Measurements from ENCODE around the gene CHCHD3.
"Not testable (repeated sequence)": the region's sequence is repeated elsewhere in the genome, so short reads cannot be mapped to it uniquely, and the experiment has no call there.

CHCHD3 gene

DNA sequence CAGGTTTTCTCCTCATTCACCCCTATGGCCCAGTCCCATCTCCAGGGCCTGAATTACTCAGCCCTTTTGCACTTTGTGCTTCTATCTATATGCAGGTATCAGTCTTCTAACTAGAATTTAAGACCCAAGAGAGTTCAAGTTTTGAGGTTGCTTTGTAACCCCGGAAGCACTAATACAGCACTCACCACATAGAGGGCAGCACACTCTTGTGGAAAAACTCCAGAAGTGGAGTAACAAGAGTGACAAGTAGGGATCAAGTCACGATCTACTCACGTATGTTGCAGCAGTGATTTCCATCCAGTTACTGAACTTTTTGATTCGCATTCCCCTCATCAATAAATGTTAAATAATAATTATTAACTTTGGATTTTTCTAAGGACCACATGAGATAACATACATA lies 151.0 kb downstream of the CHCHD3 start:
- H3K9me3 ChIP-seq (ENCODE audit: control insufficient read depth in 2 of 2, low read length in 2 of 2): peaks cover 0 to 2% of the 10 kb centered on the region in 2 donors
- H3K9ac ChIP-seq (ENCODE audit: low read depth in 1 of 2, low read length in 2 of 2): no peak overlapping the region
- no peak overlapping the region for H3K4me3 ChIP-seq (ENCODE audit: low read length in 2 of 2)
- H3K27ac ChIP-seq (ENCODE audit: low read depth in 2 of 2, low read length in 2 of 2): no peak overlapping the region
- H3K36me3 ChIP-seq (ENCODE audit: control insufficient read depth in 2 of 2, insufficient read depth in 2 of 2, low read length in 2 of 2): peaks cover 0 to 4% of the 10 kb centered on the region in 2 donors
- H3K4me1 ChIP-seq (ENCODE audit: control insufficient read depth in 2 of 2, insufficient read depth in 2 of 2, low read length in 2 of 2): no peaks in the 10 kb centered on the region
- no peaks in the 10 kb centered on the region for H3K27me3 ChIP-seq (ENCODE audit: control insufficient read depth in 2 of 2, insufficient read depth in 2 of 2, low read length in 2 of 2)

GRCh38 chr7:132929944-132930343 lies 151.9 kb downstream of the CHCHD3 start:
- H3K36me3 ChIP-seq (ENCODE audit: control insufficient read depth in 2 of 2, insufficient read depth in 2 of 2, low read length in 2 of 2): not testable (repeated sequence)

GRCh38 chr7:132919771-132920170 lies 162.1 kb downstream of the CHCHD3 start:
- H3K4me1 ChIP-seq (ENCODE audit: control insufficient read depth in 2 of 2, insufficient read depth in 2 of 2, low read length in 2 of 2): no peaks in the 10 kb centered on the region
- no peak overlapping the region for H3K4me3 ChIP-seq (ENCODE audit: low read length in 2 of 2)
- H3K27me3 ChIP-seq (ENCODE audit: control insufficient read depth in 2 of 2, insufficient read depth in 2 of 2, low read length in 2 of 2): no peaks in the 10 kb centered on the region
- no peak overlapping the region for H3K9ac ChIP-seq (ENCODE audit: low read depth in 1 of 2, low read length in 2 of 2)
- H3K27ac ChIP-seq (ENCODE audit: low read depth in 2 of 2, low read length in 2 of 2): no peak overlapping the region
- no peaks in the 10 kb centered on the region for H3K36me3 ChIP-seq (ENCODE audit: control insufficient read depth in 2 of 2, insufficient read depth in 2 of 2, low read length in 2 of 2)
- no peaks in the 10 kb centered on the region for H3K9me3 ChIP-seq (ENCODE audit: control insufficient read depth in 2 of 2, low read length in 2 of 2)

More at GRCh38 chr7:132929944-132930343, 151.9 kb downstream of the CHCHD3 start:
- H3K27ac ChIP-seq (ENCODE audit: low read depth in 2 of 2, low read length in 2 of 2); H3K9me3 ChIP-seq (ENCODE audit: control insufficient read depth in 2 of 2, low read length in 2 of 2); H3K9ac ChIP-seq (ENCODE audit: low read depth in 1 of 2, low read length in 2 of 2); H3K4me1 ChIP-seq (ENCODE audit: control insufficient read depth in 2 of 2, insufficient read depth in 2 of 2, low read length in 2 of 2); H3K27me3 ChIP-seq (ENCODE audit: control insufficient read depth in 2 of 2, insufficient read depth in 2 of 2, low read length in 2 of 2); H3K4me3 ChIP-seq (ENCODE audit: low read length in 2 of 2): not testable (repeated sequence)

DNA sequence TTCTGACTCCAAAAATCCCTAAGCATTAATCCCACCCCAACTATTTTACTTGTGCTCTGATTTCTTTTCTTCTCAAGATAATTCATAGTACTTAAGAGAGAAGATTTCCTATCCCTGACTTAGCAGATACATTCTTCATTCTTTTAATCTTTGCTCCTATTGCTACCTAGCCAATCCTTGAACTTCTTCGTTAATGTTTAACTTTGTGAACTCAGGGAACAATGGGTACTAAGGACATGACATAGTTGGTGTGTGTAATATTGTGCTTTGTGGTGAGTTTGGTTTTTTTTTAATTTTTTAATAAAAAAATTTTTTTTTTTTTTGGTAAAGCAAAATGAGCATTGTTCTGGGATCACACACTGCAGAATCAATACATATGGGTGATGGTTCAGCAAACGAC lies 166.2 kb downstream of the CHCHD3 start:
- H3K4me3 ChIP-seq (ENCODE audit: low read length in 2 of 2): no peak overlapping the region
- H3K9ac ChIP-seq (ENCODE audit: low read depth in 1 of 2, low read length in 2 of 2): no peak overlapping the region
- peaks cover 3 to 4% of the 10 kb centered on the region in 2 donors for H3K36me3 ChIP-seq (ENCODE audit: control insufficient read depth in 2 of 2, insufficient read depth in 2 of 2, low read length in 2 of 2)
- no peaks in the 10 kb centered on the region for H3K4me1 ChIP-seq (ENCODE audit: control insufficient read depth in 2 of 2, insufficient read depth in 2 of 2, low read length in 2 of 2)
- no peak overlapping the region for H3K27ac ChIP-seq (ENCODE audit: low read depth in 2 of 2, low read length in 2 of 2)
- no peaks in the 10 kb centered on the region for H3K9me3 ChIP-seq (ENCODE audit: control insufficient read depth in 2 of 2, low read length in 2 of 2)
- no peaks in the 10 kb centered on the region for H3K27me3 ChIP-seq (ENCODE audit: control insufficient read depth in 2 of 2, insufficient read depth in 2 of 2, low read length in 2 of 2)

DNA sequence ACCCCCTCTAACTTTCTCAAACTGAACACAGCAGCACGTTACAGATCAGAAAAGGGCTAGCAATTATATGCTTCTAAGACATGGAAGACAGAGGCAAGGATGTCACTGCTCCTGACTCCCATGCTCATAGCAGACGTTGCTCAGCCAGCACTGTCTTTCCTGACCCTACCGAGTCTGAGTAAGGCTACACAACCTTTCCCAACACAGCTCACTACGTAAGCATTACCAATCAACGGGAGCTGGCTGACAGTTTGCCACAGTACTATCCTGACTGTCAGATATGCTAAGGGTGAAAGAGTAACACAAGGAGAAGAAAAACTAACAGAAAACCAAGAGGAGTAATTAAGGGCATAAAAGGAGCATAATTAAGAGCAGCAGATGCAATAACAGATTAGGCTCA lies 171.2 kb downstream of the CHCHD3 start:
- H3K27ac ChIP-seq (ENCODE audit: low read depth in 2 of 2, low read length in 2 of 2): no peak overlapping the region
- no peaks in the 10 kb centered on the region for H3K9me3 ChIP-seq (ENCODE audit: control insufficient read depth in 2 of 2, low read length in 2 of 2)
- H3K36me3 ChIP-seq (ENCODE audit: control insufficient read depth in 2 of 2, insufficient read depth in 2 of 2, low read length in 2 of 2): peaks cover 3 to 4% of the 10 kb centered on the region in 2 donors
- no peak overlapping the region for H3K9ac ChIP-seq (ENCODE audit: low read depth in 1 of 2, low read length in 2 of 2)
- no peaks in the 10 kb centered on the region for H3K4me1 ChIP-seq (ENCODE audit: control insufficient read depth in 2 of 2, insufficient read depth in 2 of 2, low read length in 2 of 2)
- no peak overlapping the region for H3K4me3 ChIP-seq (ENCODE audit: low read length in 2 of 2)
- H3K27me3 ChIP-seq (ENCODE audit: control insufficient read depth in 2 of 2, insufficient read depth in 2 of 2, low read length in 2 of 2): no peaks in the 10 kb centered on the region

DNA sequence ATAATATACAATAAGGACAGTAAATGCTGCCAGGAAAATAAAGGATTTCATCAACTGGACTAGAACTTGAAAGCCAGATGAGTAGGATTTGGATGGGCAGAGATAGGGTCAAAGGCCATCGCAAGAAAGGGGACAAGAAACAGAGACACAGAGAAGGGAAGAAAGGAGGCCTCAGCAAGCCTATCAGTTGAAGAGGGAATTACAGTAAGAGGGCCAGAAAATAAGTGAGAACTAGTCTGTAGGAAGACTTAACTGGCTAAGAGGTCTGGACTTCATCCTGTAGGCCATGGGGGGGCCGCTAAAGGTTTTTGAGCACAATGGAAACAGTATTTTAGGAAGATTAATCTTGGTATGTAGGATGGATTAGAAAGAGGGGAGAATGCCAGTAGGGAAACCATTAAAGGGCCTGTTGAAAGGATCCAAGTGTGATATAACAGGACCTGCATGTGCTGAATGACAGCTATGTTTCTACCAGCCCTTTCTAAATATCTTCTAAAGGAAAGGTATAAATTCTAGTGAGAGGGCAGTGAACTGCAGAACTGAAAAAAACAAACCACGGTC lies 174.4 kb downstream of the CHCHD3 start:
- H3K27ac ChIP-seq (ENCODE audit: low read depth in 2 of 2, low read length in 2 of 2): no peak overlapping the region
- H3K4me3 ChIP-seq (ENCODE audit: low read length in 2 of 2): no peak overlapping the region
- no peaks in the 10 kb centered on the region for H3K4me1 ChIP-seq (ENCODE audit: control insufficient read depth in 2 of 2, insufficient read depth in 2 of 2, low read length in 2 of 2)
- H3K36me3 ChIP-seq (ENCODE audit: control insufficient read depth in 2 of 2, insufficient read depth in 2 of 2, low read length in 2 of 2): peaks cover 0 to 3% of the 10 kb centered on the region in 2 donors
- no peaks in the 10 kb centered on the region for H3K27me3 ChIP-seq (ENCODE audit: control insufficient read depth in 2 of 2, insufficient read depth in 2 of 2, low read length in 2 of 2)
- H3K9me3 ChIP-seq (ENCODE audit: control insufficient read depth in 2 of 2, low read length in 2 of 2): no peaks in the 10 kb centered on the region
- no peak overlapping the region for H3K9ac ChIP-seq (ENCODE audit: low read depth in 1 of 2, low read length in 2 of 2)

DNA sequence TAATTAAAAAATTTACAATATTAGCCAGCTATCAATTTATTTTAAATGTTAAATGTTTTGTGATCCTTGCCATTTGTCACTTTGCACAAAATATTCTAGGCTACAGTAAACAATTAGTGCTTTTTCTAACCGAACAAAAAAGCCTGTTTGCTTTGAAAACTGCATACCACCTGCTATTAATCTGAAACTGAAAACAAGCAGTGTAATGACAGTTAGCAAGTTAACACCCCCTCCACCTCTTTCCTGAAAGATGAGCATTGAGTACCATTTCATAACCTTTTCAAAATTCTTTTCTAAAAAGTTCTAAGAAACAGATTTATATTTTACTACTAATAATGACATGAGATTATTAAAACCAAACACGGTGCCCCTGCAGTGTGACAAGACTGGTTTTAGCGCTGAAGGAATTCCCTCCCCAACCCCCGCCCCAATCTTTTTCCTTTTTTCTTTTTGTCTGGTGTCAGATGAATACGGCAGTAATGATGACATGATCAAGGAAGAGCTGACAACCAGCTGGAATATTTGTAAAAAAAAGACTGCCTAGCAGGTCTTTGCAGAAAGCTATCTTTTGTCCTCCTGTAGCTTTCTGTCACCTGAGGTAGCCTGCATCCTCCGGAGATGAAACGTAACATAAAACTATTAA lies 175.6 kb downstream of the CHCHD3 start:
- Histone ChIP-seq H3K9me3 (ENCODE audit: control insufficient read depth in 2 of 2, low read length in 2 of 2) (no peaks in the 10 kb centered on the region), H3K36me3 (ENCODE audit: control insufficient read depth in 2 of 2, insufficient read depth in 2 of 2, low read length in 2 of 2) (peaks cover 0 to 3% of the 10 kb centered on the region in 2 donors), H3K4me1 (ENCODE audit: control insufficient read depth in 2 of 2, insufficient read depth in 2 of 2, low read length in 2 of 2) (no peaks in the 10 kb centered on the region), H3K27ac (ENCODE audit: low read depth in 2 of 2, low read length in 2 of 2) (no peak overlapping the region), H3K9ac (ENCODE audit: low read depth in 1 of 2, low read length in 2 of 2) (no peak overlapping the region), H3K27me3 (ENCODE audit: control insufficient read depth in 2 of 2, insufficient read depth in 2 of 2, low read length in 2 of 2) (no peaks in the 10 kb centered on the region), H3K4me3 (ENCODE audit: low read length in 2 of 2) (no peak overlapping the region)

GRCh38 chr7:132905136-132905535 lies 176.8 kb downstream of the CHCHD3 start:
- H3K9me3 ChIP-seq (ENCODE audit: control insufficient read depth in 2 of 2, low read length in 2 of 2); H3K4me3 ChIP-seq (ENCODE audit: low read length in 2 of 2); H3K9ac ChIP-seq (ENCODE audit: low read depth in 1 of 2, low read length in 2 of 2); H3K4me1 ChIP-seq (ENCODE audit: control insufficient read depth in 2 of 2, insufficient read depth in 2 of 2, low read length in 2 of 2); H3K27ac ChIP-seq (ENCODE audit: low read depth in 2 of 2, low read length in 2 of 2); H3K36me3 ChIP-seq (ENCODE audit: control insufficient read depth in 2 of 2, insufficient read depth in 2 of 2, low read length in 2 of 2); H3K27me3 ChIP-seq (ENCODE audit: control insufficient read depth in 2 of 2, insufficient read depth in 2 of 2, low read length in 2 of 2): not testable (repeated sequence)

DNA sequence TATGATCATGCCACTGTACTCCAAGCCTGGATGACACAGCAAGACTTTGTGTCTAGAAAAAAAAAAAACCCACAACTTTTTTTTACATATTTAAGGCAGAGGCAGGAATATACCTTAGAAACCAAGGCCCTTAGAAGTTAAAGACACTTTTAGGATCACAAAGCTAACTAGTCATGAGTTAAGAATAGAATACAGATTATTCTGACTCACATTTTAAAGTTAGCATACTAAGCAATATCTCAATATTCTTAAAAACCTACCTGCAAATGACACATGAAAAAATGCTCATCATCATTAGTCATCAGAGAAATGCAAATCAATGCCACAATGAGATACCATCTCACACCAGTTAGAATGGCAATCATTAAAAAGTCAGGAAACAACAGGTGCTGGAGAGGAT lies 177.7 kb downstream of the CHCHD3 start:
- no peak overlapping the region for H3K9ac ChIP-seq (ENCODE audit: low read depth in 1 of 2, low read length in 2 of 2)
- H3K27me3 ChIP-seq (ENCODE audit: control insufficient read depth in 2 of 2, insufficient read depth in 2 of 2, low read length in 2 of 2): no peaks in the 10 kb centered on the region
- H3K9me3 ChIP-seq (ENCODE audit: control insufficient read depth in 2 of 2, low read length in 2 of 2): no peaks in the 10 kb centered on the region
- no peak overlapping the region for H3K4me3 ChIP-seq (ENCODE audit: low read length in 2 of 2)
- peaks cover 0 to 3% of the 10 kb centered on the region in 2 donors for H3K36me3 ChIP-seq (ENCODE audit: control insufficient read depth in 2 of 2, insufficient read depth in 2 of 2, low read length in 2 of 2)
- H3K4me1 ChIP-seq (ENCODE audit: control insufficient read depth in 2 of 2, insufficient read depth in 2 of 2, low read length in 2 of 2): no peaks in the 10 kb centered on the region
- H3K27ac ChIP-seq (ENCODE audit: low read depth in 2 of 2, low read length in 2 of 2): no peak overlapping the region

GRCh38 chr7:132902294-132902693 lies 179.6 kb downstream of the CHCHD3 start:
- not testable (repeated sequence) for H3K36me3 ChIP-seq (ENCODE audit: control insufficient read depth in 2 of 2, insufficient read depth in 2 of 2, low read length in 2 of 2); H3K4me1 ChIP-seq (ENCODE audit: control insufficient read depth in 2 of 2, insufficient read depth in 2 of 2, low read length in 2 of 2); H3K9me3 ChIP-seq (ENCODE audit: control insufficient read depth in 2 of 2, low read length in 2 of 2); H3K27me3 ChIP-seq (ENCODE audit: control insufficient read depth in 2 of 2, insufficient read depth in 2 of 2, low read length in 2 of 2); H3K27ac ChIP-seq (ENCODE audit: low read depth in 2 of 2, low read length in 2 of 2); H3K9ac ChIP-seq (ENCODE audit: low read depth in 1 of 2, low read length in 2 of 2); H3K4me3 ChIP-seq (ENCODE audit: low read length in 2 of 2)

Measured in mucosa of rectum (tissue), 2 donors.